NCI-H1105 treated with DMSO at 0.1 percent for 48 hours (cell line): ENCODE results near the gene ATG13.
"Not testable (repeated sequence)": the region's sequence is repeated elsewhere in the genome, so short reads cannot be mapped to it uniquely, and the experiment has no call there.

Experiments
- DNase-seq: peaks from one replicate; lab custom pipeline; 2025; lab: John Stamatoyannopoulos, UW

The ATG13 gene

DNA sequence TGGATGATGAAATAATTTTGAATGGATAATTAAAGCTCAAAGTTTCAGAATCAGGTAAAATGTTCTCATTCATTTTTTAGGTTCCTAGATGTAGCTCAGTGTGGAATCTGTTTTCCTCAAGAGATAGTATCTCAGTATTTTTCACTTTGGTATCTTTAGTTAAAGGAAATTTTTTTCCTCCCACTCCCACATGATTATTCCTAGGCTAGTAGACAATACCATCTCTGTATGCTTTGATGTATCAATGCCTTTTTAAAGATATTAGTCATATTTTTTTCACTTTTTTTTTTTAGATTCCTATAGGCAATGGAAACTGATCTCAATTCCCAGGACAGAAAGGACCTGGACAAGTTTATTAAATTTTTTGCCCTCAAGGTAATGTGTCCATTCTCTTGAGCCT, 26.6 kb downstream of the ATG13 start:
- no peak for DNase-seq

DNA sequence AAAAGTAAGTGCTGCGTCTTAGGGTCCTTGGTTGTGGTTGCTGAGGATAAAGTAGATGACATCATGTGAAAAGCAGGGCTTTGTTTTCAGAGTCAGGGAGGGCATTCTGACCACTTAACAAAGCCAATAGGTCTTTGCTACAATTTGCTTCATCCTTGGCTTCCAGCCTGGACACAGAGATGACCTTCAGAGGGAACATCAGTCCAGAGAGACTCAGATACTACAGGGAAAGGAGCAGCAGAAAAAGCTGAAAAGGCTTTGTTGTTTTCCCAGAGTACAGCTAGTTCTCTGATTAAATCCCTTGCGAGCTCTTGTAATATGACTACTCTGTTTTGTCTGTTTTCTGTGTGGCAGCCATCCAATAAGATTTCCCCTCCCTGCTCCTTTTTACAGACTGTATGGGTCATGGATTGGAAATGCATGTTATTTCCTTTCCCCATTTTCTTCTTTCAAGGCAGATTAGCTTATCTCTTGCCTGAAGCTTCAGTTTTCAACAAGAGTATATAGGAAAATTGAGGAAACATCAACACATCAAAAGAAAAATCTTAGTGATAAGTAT, 31.9 kb downstream of the ATG13 start:
- no peak for DNase-seq

DNA sequence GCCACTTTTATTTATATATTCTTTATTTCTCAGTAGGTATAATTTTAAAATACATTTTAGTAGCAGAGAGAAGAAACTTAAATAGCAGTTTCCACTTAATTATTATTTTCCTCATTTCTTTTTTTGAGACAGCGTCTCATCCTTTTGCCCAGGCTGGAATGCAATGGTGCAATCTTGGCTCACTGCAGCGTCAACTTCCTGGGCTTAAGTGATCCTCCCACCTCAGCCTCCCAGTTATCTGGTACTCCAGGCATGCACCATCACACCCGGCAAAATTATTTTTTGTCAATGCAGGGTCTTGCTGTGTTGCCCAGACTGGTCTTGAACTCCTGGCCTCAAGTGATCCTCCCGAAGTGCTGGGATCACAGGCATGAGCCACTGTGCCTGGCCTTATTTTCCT, 38.3 kb downstream of the ATG13 start:
- DNase-seq, result no peak

DNA sequence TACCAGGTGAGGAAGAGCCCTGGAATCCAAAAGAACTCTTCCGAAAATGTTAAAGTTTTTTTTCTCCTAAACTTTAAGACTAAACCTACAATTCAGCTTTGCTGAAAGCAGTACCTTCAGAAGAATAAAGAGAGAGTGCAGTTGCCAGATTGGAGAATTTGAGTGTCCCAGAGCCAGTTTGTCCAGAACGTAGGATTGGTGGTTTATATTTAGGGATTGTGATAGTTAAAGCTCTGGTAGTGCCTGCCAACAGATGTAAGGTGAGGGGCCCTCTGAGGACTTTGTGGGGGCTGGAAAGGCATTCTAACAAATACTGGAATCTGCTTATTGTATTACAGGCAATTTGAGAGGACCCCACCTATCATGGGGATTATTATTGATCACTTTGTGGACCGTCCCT, 39.8 kb downstream of the ATG13 start:
- DNase-seq, result no peak

DNA sequence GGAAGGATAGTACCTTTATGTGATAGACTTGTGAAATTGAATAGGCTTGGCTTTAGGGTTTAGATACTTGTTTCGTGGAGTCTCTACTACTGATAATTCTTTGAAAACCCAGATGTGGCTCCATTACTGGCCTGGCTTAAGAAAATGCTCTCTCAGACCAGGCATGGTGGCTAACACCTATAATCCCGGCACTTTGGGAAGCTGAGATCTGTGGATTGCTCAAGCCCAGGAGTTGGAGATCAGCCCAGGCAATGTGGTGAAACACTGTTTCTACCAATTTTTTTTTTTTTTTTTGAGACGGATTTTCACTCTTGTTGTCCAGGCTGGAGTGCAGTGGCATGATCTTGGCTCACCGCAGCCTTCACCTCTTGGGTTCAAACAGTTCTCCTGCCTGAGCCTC, 40.9 kb downstream of the ATG13 start:
- no peak for DNase-seq

DNA sequence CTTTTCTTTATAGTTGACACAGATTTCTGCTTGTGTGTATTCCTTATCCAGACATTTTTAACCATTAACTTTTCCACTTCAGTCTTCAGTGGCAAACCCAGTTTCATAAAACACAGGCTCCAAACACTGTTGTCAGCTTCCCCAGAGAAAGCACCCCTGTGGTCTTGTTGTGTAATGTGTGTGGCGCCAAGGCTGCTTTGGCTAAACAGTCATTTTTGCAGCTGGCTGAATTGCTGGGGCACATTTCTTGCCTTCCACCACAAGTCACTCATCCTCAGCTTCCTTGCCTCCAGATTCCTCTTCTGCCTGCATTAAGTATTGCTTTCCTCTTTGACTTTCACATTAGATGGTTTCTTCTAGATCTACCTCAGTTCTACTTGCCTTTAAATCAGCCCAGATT, 42.6 kb downstream of the ATG13 start:
- DNase-seq, result no peak

DNA sequence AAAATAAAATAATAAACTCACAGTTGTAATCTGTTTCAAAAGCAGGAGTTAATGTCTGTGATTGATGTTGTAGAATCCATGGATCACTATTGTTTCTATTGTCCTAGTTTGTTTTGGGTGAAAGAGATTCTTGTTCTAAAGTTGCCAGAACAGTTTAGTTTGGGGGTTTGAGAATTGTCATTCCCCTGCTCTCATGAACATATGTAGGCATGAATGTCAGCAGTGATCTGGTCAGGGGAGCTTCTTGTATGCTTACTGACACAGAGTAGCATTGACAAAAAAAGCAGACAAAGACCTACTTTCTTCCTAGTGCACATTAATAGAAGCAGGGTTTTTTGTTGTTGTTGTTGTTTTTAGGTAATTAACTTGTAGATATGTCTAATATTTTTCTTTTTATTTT, 44.5 kb downstream of the ATG13 start:
- no peak for DNase-seq

DNA sequence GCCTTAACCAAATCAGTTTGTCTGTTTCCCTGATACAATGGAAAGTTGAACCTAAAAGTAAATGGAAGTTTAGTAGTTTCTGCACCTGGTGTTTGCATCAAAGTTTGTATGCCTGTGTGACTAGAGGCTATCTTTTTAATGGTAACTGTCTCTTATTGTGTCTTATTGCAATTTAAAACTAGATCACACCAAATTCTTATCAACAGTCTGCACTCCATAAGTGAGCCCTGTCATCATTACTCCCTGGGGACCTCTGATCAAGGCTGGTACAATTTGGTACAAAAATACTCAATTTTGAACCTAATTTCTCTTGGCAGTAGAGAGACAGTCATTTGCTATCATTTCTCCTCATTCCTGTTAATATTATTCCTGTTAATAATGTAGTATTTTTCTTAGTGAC, 45.0 kb downstream of the ATG13 start:
- no peak for DNase-seq

DNA sequence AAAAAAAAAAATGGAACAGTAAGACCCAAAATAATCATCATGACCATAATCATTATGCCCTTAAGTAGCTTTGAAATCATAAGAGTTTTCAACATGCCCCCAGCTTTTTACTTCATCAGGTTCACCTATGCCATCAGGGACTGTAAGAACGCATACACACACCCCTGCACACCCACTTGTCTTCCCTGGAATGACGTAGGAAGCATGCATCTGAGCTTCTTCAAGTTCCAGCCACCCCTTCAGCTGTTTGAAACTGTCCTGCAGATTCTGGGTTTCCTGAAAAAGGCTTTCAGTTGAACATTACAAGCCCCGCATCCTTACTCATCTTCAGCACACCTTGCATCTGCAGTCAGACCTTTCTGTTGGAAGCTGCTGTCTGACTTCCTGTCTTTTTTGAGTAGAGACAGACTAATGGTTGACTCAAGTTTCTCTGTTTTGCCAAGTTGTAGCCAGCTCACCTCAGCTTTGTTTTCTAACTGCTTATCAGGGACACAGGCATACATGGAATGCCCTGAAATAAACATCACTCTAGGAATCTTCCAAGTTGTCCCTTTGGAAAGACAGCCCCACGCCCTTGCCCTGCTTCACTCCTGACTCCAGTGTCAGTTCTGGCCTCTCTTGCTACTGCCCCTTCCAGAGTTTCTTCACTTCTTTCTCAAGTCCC, 46.1 kb downstream of the ATG13 start:
- no peak for DNase-seq

DNA sequence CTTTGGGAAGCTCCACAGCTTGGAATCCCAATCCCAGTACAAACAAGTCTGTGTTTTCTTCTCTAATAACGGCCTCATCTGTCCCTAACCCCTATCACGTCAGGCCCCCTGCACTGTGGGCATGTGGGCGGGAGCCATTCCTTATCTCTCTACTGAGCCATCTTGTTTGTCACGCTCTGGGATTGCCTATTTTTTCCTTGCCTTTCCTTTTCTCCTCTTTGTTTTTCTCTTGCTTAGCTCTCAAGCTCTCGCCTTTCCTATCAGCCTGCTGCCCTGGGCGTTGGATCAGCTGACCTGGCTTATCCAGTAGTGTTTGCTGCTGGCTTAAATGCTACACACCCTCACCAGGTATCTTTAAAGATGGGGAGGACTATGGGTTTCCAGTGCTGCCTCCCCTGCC, 47.3 kb downstream of the ATG13 start:
- no peak for DNase-seq

DNA sequence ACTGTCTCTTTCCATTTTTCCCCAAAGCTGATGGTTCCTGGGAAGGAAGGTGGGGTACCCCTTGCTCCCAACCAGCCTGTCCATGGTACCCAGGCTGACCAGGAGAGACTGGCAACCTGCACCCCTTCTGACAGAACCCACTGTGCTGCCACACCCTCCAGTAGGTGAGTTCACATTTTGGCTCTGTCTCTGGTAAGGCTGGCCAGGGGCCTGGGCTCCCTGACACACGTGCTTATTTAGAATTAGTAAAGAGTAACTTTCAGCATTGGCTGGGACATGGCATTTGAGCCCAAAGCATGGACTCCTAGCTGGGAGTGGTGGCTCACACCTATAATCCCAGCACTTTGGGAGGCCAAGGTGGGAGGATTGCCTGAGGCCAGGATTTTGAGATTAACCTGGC, 48.0 kb downstream of the ATG13 start:
- DNase-seq, result no peak

DNA sequence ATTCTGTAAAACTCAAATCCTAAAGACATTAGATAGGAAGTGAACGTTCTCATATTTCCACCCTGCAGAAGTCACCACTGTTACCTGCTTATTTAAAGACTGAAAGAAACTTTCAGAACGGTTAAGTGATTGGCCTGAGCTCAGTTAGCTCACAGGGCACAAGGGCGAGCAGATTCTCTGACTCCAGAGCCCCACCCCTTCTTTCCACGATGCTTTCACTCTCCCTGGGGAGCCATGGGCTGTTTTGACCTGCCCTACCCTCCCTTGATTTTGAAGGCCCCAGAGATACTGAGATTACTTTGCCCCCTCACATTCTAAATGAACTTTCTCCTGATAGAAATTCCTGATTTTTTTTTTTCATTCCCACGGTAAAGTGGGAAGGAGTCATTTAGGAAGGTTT, 49.2 kb downstream of the ATG13 start:
- no peak for DNase-seq

DNA sequence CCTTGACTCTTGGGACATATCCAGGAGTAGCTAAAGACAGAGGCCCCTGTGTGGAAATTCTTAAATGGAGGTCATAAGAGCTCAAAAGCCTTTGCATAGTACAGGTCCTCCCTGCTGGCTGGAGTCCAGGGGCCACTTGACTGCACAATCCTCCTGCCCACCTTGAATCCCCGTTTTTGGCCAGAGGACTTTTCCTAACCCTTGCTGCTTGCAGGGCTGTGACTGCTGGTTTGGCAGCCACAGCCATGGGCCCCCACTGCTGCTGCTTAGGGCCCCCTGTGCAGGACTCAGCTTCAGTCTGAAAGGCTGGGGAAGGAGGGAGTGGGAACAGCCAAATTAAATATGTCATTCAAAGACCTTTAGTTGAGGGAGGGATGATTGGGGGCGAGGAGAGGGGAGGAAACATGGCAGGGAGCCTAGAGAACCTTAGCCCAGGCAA, 49.7 kb downstream of the ATG13 start:
- no peak for DNase-seq

DNA sequence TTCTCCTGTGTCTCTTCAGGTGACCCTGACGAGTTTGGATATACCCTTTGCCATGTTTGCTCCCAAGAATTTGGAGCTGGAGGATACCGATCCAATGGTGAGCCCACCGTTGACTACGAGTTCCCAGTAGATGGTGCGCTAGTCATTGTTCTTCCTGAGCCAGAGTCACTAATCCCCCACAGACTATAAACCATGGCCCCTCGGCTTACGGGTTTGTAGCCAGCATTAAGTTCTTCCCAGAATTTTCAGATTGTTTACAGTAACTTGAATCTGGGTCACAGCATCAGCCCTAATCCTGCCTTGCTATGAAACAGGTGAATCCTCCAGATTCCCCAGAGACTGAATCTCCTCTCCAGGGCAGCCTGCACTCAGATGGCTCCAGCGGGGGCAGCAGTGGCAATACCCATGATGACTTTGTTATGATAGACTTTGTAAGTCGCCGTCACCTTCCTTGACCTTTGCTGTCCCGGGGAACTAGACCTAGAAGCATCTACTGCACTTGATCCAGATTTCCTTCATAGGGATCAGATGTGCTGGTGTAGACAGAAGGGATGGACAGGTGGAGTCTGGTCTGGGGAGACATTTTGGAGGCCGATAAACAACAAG, 51.2 kb downstream of the ATG13 start:
- no peak for DNase-seq

DNA sequence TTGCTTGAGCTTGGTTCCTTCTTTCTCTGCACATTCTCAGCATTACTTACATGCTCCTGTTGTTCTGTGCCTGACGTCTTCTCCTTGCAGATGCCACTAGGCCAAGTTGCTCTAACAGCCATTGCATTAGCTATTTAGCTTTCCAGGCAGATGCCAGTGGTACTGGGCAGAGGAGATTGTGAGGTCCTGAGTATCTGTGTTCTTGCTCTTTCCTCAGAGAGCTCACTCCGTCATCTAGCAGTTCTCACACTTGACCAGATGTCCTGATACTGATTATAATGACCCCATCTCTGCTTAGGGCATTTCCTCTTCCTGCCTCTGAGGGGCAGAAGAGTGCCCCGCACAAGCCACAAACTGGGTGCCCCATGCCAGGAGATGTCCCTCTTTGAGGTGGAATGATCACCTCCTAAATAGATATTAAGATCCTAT, 52.4 kb downstream of the ATG13 start:
- DNase-seq, result no peak

DNA sequence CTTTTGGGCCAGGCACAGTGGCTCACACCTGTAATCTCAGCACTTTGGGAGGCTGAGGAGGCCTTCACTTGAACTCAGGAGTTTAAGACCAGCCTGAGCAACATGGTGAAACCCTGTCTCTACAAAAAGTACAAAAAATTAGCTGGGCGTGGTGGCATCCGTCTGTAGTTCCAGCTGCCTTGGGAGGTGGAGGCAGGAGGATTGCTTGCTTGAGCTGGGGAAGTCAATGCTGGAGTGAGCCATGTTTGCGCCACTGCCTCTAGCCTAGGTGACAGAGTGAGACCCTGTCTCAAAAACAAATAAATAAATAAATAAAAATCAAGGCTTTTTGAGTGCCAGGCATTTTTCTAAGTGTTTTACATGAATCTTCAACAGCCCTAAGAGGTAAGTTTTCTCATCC, 53.2 kb downstream of the ATG13 start:
- not testable (repeated sequence) for DNase-seq

DNA sequence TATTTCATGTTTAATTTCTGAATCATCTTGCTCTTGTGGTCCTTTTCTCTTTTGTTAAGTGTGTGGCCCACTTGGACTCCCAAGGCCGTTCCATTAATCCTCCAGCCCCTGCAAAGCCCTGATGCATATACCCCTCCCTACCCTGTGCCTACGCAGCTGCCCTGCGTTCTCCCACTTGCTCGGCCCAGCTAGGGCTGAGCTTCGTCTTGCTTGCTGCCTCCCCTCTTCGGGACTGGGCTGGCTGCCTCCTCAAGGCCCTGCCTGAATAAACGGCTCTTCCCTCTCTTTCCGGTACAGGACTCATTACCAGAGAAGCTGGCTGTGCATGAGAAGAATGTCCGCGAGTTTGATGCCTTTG, 54.6 kb downstream of the ATG13 start:
- DNase-seq, result no peak

DNA sequence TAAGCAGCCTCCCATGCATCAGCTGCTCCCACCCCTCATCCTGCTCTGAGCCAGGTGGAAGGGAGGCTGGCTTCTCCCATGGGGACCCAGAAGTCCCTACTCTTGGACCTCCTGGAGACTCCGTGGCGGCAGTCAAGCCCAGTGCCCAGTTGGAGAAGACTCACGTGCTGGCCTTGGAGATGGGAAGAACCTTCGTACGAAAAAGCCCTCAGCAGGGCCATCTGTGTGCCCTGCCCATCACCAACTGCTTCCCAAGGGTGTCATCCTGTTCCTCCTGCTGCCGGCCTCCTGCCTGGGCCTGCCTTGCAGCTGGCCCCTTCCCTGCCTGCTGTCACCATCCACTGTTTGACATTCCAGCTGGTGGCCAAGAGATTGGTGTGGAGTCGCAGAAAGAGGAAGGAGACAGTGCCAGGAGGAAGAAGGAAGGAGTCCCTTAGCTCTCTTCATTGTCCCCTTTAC, 55.1 kb downstream of the ATG13 start:
- no peak for DNase-seq

DNA sequence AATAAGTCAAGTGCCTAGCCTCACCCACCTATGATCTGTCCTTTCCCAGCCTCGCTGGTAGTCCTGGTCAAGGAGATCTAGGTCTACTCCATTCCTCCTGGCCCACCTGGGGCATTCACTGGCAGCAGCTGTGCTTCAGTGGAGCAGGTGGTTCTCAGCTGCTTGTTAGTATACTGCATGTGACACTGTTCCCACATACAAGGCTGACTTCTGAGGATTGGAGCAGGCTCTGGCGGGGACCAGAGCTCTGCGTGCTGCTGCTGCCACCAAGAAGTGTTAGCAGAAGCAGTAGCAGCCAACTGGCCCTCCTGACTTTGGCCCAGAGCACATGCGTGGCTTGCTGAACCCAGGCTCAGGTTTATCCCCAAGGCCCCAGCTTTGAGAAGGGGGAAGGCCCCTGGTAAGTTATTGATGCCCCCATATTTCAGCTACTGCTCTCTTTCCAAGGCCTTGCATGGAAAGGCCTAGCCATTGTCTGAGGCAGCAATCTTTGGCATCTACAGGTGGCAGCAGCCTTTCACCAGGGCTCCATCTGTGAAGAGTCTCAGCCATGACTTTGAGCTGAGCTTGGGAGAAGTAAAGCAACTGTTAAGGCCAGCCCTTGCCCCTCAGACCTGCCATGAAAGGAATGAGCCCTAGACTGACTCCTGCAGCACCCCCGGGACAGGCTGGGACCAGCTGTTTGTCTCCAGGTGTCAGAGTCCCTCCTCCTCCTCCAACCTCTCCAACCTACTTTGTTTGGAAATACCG, 56.5 kb downstream of the ATG13 start:
- no peak for DNase-seq

DNA sequence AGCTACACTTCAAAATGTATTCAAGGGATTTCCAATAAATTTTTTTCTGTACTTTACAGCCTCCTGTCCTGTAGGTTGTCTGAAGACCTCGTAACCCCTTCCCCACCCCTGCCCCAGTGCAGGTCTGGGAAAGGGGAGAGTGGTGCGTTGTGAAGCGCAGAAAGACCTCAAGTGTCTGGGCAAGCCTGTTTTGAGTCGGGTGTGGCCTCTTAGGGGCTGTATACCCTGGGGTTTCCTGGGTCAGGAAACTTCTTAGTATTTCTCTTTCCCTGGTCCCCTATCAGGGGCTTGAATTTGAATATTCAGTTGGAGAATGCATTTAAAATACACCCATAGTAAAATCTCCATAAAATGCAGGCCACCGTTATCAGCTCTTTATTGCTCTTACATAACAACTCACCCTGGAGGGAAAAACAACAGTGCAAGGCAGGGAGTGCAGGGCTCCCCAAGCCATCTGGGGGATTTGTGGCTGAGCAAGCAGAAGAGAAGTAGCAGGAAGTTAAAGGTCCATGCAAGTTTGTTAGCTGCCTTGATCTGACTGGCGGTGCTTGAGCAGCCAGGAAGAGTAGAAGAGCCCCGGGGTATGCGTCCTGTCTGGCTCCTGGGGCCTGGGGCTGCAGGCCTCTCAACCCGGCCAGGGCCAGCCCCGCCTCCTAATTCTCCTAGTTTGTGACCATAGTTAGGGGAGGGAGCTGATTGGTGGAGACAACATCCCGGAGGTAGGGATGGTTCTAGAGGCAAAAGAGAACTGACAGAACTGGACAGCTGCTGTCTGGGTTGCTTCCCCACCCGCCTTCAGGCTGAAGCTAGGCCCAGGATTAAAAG, 57.3 kb downstream of the ATG13 start:
- DNase-seq, result no peak

DNA sequence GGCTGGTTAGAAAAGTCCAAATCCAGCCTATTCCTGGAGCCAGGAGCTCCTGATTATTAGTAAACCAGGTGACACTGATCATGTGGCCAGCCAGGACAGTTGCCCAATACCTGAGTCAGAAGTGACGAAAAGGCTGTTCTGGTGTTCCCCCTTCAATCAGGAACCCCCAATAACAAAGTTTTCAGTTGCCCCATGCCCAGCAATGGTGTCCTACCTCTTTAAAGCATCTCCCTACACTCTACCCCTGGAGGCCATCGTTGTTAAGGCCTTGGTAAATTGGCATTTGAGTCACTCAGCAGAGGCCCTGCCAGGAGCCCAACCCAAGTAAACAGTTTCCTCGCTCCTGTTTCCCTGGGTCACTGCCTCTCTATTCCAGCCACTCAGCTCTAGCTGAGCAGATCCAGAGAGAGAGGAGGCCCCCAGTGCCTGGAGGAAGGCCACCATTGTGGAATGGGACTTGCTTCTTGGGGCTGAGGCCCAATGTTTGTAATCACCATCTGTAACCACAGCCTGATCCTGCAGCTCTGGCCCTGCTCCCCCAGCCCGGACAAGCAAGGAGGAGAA, 58.0 kb downstream of the ATG13 start:
- DNase-seq, result no peak

DNA sequence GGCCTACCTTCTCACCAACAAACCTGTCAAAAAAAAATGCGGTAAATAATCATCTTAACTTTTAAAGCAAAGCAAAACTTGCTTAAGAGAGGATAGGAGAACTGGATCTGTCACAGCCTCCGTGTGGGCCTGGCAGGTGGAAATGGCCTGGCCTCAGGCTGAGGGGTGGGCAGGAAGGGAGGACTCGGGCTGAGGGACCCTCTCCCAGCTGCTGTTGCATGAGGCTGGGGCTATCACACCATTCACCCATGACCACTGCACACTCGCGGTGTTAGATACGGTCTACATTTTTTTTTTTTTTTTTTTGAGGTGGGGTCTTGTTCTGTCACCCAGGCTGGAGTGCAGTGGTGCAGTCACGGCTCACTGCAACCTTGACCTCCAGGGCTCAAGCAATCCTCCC, 58.6 kb downstream of the ATG13 start:
- no peak for DNase-seq
